ENCODE measurements around the gene TBL2.

DNA sequence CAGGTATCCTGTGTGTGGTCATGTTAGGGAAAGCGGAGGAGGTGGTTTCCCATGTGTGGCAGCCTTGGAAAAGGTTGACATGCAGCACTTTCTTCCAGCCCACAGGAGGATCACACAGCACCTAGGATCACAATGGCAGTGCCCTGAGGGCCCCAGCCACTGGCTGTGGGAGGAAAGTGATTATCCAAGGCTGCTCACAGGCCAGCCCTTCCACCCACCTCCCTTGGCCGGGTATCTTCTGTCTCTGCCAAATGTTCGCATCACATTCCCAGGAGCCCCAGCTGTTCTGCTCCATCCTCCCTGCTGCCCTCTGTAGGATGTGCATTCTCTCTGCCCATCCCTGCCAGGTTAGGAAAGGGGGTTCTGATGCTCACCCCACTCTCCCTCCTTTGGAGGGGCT is 48.4 kb upstream of the TBL2 start:
- TF ChIP-seq, protein P1, sequence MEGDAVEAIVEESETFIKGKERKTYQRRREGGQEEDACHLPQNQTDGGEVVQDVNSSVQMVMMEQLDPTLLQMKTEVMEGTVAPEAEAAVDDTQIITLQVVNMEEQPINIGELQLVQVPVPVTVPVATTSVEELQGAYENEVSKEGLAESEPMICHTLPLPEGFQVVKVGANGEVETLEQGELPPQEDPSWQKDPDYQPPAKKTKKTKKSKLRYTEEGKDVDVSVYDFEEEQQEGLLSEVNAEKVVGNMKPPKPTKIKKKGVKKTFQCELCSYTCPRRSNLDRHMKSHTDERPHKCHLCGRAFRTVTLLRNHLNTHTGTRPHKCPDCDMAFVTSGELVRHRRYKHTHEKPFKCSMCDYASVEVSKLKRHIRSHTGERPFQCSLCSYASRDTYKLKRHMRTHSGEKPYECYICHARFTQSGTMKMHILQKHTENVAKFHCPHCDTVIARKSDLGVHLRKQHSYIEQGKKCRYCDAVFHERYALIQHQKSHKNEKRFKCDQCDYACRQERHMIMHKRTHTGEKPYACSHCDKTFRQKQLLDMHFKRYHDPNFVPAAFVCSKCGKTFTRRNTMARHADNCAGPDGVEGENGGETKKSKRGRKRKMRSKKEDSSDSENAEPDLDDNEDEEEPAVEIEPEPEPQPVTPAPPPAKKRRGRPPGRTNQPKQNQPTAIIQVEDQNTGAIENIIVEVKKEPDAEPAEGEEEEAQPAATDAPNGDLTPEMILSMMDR (conservative IDR thresholded peaks at IDR 0.05; ENCODE audit: low read length) = no peak
- TF ChIP-seq EZH2phosphoT487 (IDR thresholded peaks at IDR 0.05; ENCODE audit: borderline replicate concordance, low read depth, low read length) = no peak

All from OCI-LY7 (cell line).